GM12878 (cell line): ENCODE results near the gene ATG9A. TPM values are rescaled to one million over a fixed set of nuclear protein-coding genes. Genes with fewer than 3 reads are reported as not detected.

ENCODE experiments used
- ATAC-seq: fragments of 200-7000 bp; cut with Tn5 transposase; 3 replicates; pipeline ENCODE4 v1.9.1; 2020; ENCODE audit warnings: mild to moderate bottlenecking, moderate library complexity
- BruUV-seq: library from RNA; stranded (reverse); fragments of 400-500 nt; replicated peaks from 2 replicates; lab custom pipeline; 2021; lab: Mats Ljungman, UMichigan
- CTCF ChIA-PET: fragments of 300-600 bp; sonication (Branson Sonifier 250); formaldehyde crosslinking; extraction: SDS; loops from one replicate; lab custom pipeline; 2021; ENCODE audit warnings: inconsistent platforms; lab: Yijun Ruan, JAX
- POLR2A ChIA-PET: fragments of 350-600 bp; formaldehyde crosslinking; extraction: SDS; loops from one replicate; lab custom pipeline; 2021; ENCODE audit warnings: inconsistent platforms; lab: Charles Lee
- RAD21 ChIA-PET: fragments of 300-600 bp; sonication (Branson Sonifier 250); formaldehyde crosslinking; loops from one replicate; lab custom pipeline; 2023; ENCODE audit warnings: antibody characterized with exemption; ENCODE audit not compliant: unreplicated experiment; lab: Charles Lee
- SMC1A ChIA-PET: fragments of 300-600 bp; sonication (Branson Sonifier 250); formaldehyde crosslinking; loops from one replicate; lab custom pipeline; 2023; ENCODE audit not compliant: unreplicated experiment, uncharacterized antibody; lab: Charles Lee
- DNase-seq: peaks from one replicate; pipeline ENCODE4 v3.0.0-alpha.2; 2011; ENCODE audit warnings: low read depth, low spot score
- FAIRE-seq: peaks from 3 replicates; lab custom pipeline; 2011; peaks lifted over from hg19 to GRCh38; lab: Jason Lieb, UNC
- H2AFZ ChIP-seq: 2 replicates; pipeline ENCODE4 v1.6.0; 2011; ENCODE audit warnings: low read depth, low read length, control low read depth; ENCODE audit not compliant: control insufficient read depth
- H3K27ac ChIP-seq: 2 replicates; pipeline ENCODE4 v1.5.1; 2011; ENCODE audit warnings: control low read depth; ENCODE audit not compliant: control insufficient read depth, insufficient read depth
- H3K27me3 ChIP-seq, 2 experiments: replicated peaks in 1 of 2; 2 replicates each; pipeline versions ENCODE4 v1.6.0 to v1.6.1; 2011; ENCODE audit warnings: low read length in 1 of 2; ENCODE audit not compliant: control insufficient read depth in 2 of 2, insufficient read depth in 2 of 2
- H3K36me3 ChIP-seq, 2 experiments: 2 replicates each; pipeline ENCODE4 v1.5.1; 2011; ENCODE audit warnings: low read length in 1 of 2; ENCODE audit not compliant: control insufficient read depth in 2 of 2, insufficient read depth in 2 of 2
- H3K4me1 ChIP-seq: 2 replicates; pipeline ENCODE4 v1.6.1; 2011; ENCODE audit warnings: mild to moderate bottlenecking, low read length, moderate library complexity, mixed read lengths; ENCODE audit not compliant: control insufficient read depth, insufficient read depth
- H3K4me2 ChIP-seq: 2 replicates; pipeline ENCODE4 v1.6.0; 2011; ENCODE audit warnings: control low read depth; ENCODE audit not compliant: control insufficient read depth, insufficient read depth
- H3K4me3 ChIP-seq: fragments of 200-600 bp; sonication (generic); 2 replicates; pipeline ENCODE4 v1.5.1; 2016
- H3K79me2 ChIP-seq: 2 replicates; pipeline ENCODE4 v1.6.0; 2011; ENCODE audit warnings: low read length; ENCODE audit not compliant: control insufficient read depth, insufficient read depth
- H3K9ac ChIP-seq: 2 replicates; pipeline ENCODE4 v1.8.0; 2011; ENCODE audit warnings: low read length, control low read depth, mixed read lengths; ENCODE audit not compliant: control insufficient read depth, insufficient read depth
- H3K9me3 ChIP-seq: replicated peaks from 3 replicates; pipeline ENCODE4 v1.5.1; 2011; ENCODE audit warnings: mild to moderate bottlenecking, low read length; ENCODE audit not compliant: control insufficient read depth, insufficient read depth
- H4K20me1 ChIP-seq: 2 replicates; pipeline ENCODE4 v1.6.0; 2011; ENCODE audit not compliant: control insufficient read depth, insufficient read depth
- BMI1 ChIP-seq: fragments of 450-650 bp; IDR thresholded peaks from 2 replicates; pipeline ENCODE4 v1.6.1; 2016; ENCODE audit warnings: mild to moderate bottlenecking, moderate library complexity, borderline replicate concordance
- CBX3 ChIP-seq: fragments of 200-600 bp; sonication (generic); IDR thresholded peaks from 2 replicates; pipeline ENCODE4 v1.6.1; 2016; ENCODE audit warnings: low read depth, borderline replicate concordance
- CREB1 ChIP-seq: IDR thresholded peaks from 2 replicates; pipeline ENCODE4 v1.6.1; 2012; ENCODE audit warnings: low read depth, mild to moderate bottlenecking, inconsistent platforms
- EP300 ChIP-seq, 2 experiments: fragments of 150-350 bp in 1 of 2; IDR thresholded peaks; 2 replicates each; pipeline ENCODE4 v1.6.1; 2011 to 2012; ENCODE audit warnings: low read depth in 2 of 2, low read length in 2 of 2, borderline replicate concordance in 1 of 2, improper control_type of control experiment in 1 of 2, inconsistent platforms in 1 of 2; ENCODE audit not compliant: control insufficient read depth in 1 of 2
- HSF1 ChIP-seq: fragments of 150-350 bp; IDR thresholded peaks from 2 replicates; pipeline ENCODE4 v1.6.1; 2014; ENCODE audit warnings: mild to moderate bottlenecking, low read depth, low read length
- IRF4 ChIP-seq: IDR thresholded peaks from 2 replicates; pipeline ENCODE4 v1.6.1; 2011; ENCODE audit warnings: low read depth, low read length
- MTA2 ChIP-seq: fragments of 450-650 bp; IDR thresholded peaks from 2 replicates; pipeline ENCODE4 v1.6.1; 2016; ENCODE audit warnings: low read depth, mild to moderate bottlenecking, moderate library complexity
- POLR2A ChIP-seq: IDR thresholded peaks from 2 replicates; pipeline ENCODE4 v1.6.1; 2011; ENCODE audit warnings: low read depth, mild to moderate bottlenecking, low read length
- RB1 ChIP-seq: fragments of 450-650 bp; formaldehyde crosslinking; IDR thresholded peaks from 2 replicates; pipeline ENCODE4 v1.6.1; 2017; ENCODE audit warnings: mild to moderate bottlenecking, borderline replicate concordance
- ZNF592 ChIP-seq: fragments of 450-650 bp; IDR thresholded peaks from 2 replicates; pipeline ENCODE4 v1.6.1; 2017; ENCODE audit warnings: mild to moderate bottlenecking, moderate library complexity
- WGBS: methylation state at CpG from one replicate; pipeline ENCODE4 v1.1.6; 2016; ENCODE audit warnings: low lambda C conversion rate; ENCODE audit not compliant: insufficient replicate concordance, insufficient coverage; ENCODE audit errors: missing lambda C conversion rate; 5-methylcytosine and 5-hydroxymethylcytosine counted together
- in situ Hi-C: fragments of 300-500 bp; cut with MboI; formaldehyde crosslinking; loops from 9 replicates; pipeline ENCODE4 v1.14.3; 2018; ENCODE audit warnings: mixed read lengths
- intact Hi-C: fragments of 100-400 bp; cut with micrococcal nuclease; formaldehyde crosslinking; loops from one replicate; pipeline ENCODE4 v1.14.2; 2022; ENCODE audit not compliant: unreplicated experiment
- polyA plus RNA-seq, 11 experiments: library from polyadenylated mRNA; depleted of rRNA in 4 of 11; unstranded in 6 of 11; stranded (reverse) in 5 of 11; fragments of >200 nt; fragmentation: Nextera tagmentation in 4 of 11; fragmentation: Illumina TruSeq in 1 of 11; extraction: Ambion mirVana in 4 of 11; extraction: Trizol in 1 of 11; gene quantifications; 1 replicate in 1 of 11; 2 replicates in 10 of 11; pipeline versions ENCODE4 v1.2.1 to v1.2.3, GENCODE V29; 2011 to 2016; ENCODE audit warnings: inconsistent platforms in 2 of 11, missing spikeins in 2 of 11, low read depth in 1 of 11
- total RNA-seq, 4 experiments: library from RNA; depleted of rRNA in 3 of 4; stranded (reverse); fragments of >200 nt in 3 of 4; fragmentation: Illumina TruSeq in 1 of 4; extraction: Trizol in 1 of 4; gene quantifications; 2 replicates each; pipeline versions ENCODE4 v1.2.1 to v1.2.3, GENCODE V29; 2013 to 2021

ATG9A gene
- total and polyA plus RNA-seq, 10 of the 15 experiments (the other 5 are each of a cell fraction or from before 2014, with no cell fraction given): 0.16 to 37.5 (median 14.6) TPM; not detected in 1

- TF ChIP-seq ZNF592 (no peak), CBX3 (no peak), BMI1 (no peak), HSF1 (no peak)
Measured at GRCh38 chr2:219271021-219271420, 41.6 kb upstream of the ATG9A start (continued).

- H3K4me1 ChIP-seq: no peaks in the 10 kb centered on the region
- H3K79me2 ChIP-seq: no peaks in the 10 kb centered on the region
- H3K4me3 ChIP-seq: no peak overlapping the region
- intact Hi-C loops (no loop called here), in situ Hi-C loops (no loop called here)
- WGBS: 40% methylated on average over 5 of the region's 5 CpGs
- DNase-seq (no peak), FAIRE-seq (no peak), ATAC-seq (no peak)
- ChIA-PET SMC1A (interaction anchor here (1.0 to 1.8 kb wide), 2 partner anchors 25 kb away, joined by 4 to 6 read pairs; partner anchors contain the start of genes GLB1L and STK16), RAD21 (interaction anchor here (1.1 kb wide), 1 partner anchor 15 kb away, joined by 3 read pairs; no protein-coding TSS in a partner anchor), POLR2A (interaction anchor here (1.3 to 1.4 kb wide), 2 partner anchors 8 to 63 kb away, joined by 4 to 8 read pairs; partner anchors contain the start of gene ZFAND2B), CTCF (interaction anchor here (0.9 to 1.6 kb wide), 4 partner anchors 8 to 100 kb away, joined by 3 to 4 read pairs (median 4); no protein-coding TSS in a partner anchor)
- no peaks in the 10 kb centered on the region for H3K27me3 ChIP-seq
- H2AFZ ChIP-seq: no peak overlapping the region
- H3K9me3 ChIP-seq: no peaks in the 10 kb centered on the region
- no peak overlapping the region for H3K9ac ChIP-seq
- no TSS peak for BruUV-seq
- H3K4me2 ChIP-seq: no peak overlapping the region
- no peaks in the 10 kb centered on the region for H4K20me1 ChIP-seq
- no peak overlapping the region for H3K27ac ChIP-seq
- H3K36me3 ChIP-seq: no peaks in the 10 kb centered on the region
- no peak for TF ChIP-seq EP300 (IDR thresholded peaks at IDR 0.05; ENCODE audit: borderline replicate concordance in 1 of 2, control insufficient read depth in 1 of 2, low read depth in 2 of 2, low read length in 2 of 2)
- TF ChIP-seq POLR2A: no peak
- TF ChIP-seq MTA2: no peak
- no peak for TF ChIP-seq RB1
- TF ChIP-seq CREB1: no peak
- no peak for TF ChIP-seq IRF4
- TF ChIP-seq ZNF592: no peak
Measured at GRCh38 chr2:219270055-219270372, 40.6 kb upstream of the ATG9A start.
